Measurements from ENCODE around the gene ARHGAP18. TPM values are rescaled to one million over a fixed set of nuclear protein-coding genes. Genes with fewer than 3 reads are reported as not detected.

ARHGAP18 gene
- total and polyA plus RNA-seq, 2 of the 13 experiments (the other 11 are each of a cell fraction or from before 2014, with no cell fraction given) = 58.2 to 115 TPM

- TF ChIP-seq ARNTL (CRISPR knock-in tag; IDR thresholded peaks at IDR 0.05) (no peak), XRCC5 (optimal IDR thresholded peaks at IDR 0.05; ENCODE audit: low read length) (no peak), RORA (CRISPR knock-in tag; IDR thresholded peaks at IDR 0.05) (no peak), KLF13 (CRISPR knock-in tag; IDR thresholded peaks at IDR 0.05) (no peak), ZBTB7A (CRISPR knock-in tag; IDR thresholded peaks at IDR 0.05) (no peak), GFI1 (CRISPR knock-in tag; IDR thresholded peaks at IDR 0.05; ENCODE audit: borderline replicate concordance) (no peak), CEBPB (IDR thresholded peaks at IDR 0.05; ENCODE audit: borderline replicate concordance, low read depth, low read length) (peak; percentile 64), TGIF2 (CRISPR knock-in tag; IDR thresholded peaks at IDR 0.05) (no peak), AGO2 (optimal IDR thresholded peaks at IDR 0.05; ENCODE audit: low read depth, low read length) (peak; percentile 26), SRSF1 (optimal IDR thresholded peaks at IDR 0.05; ENCODE audit: low read depth, low read length) (no peak), ZBED4 (CRISPR knock-in tag; IDR thresholded peaks at IDR 0.05; ENCODE audit: borderline replicate concordance) (no peak)
- TF ChIP-seq, protein P1, sequence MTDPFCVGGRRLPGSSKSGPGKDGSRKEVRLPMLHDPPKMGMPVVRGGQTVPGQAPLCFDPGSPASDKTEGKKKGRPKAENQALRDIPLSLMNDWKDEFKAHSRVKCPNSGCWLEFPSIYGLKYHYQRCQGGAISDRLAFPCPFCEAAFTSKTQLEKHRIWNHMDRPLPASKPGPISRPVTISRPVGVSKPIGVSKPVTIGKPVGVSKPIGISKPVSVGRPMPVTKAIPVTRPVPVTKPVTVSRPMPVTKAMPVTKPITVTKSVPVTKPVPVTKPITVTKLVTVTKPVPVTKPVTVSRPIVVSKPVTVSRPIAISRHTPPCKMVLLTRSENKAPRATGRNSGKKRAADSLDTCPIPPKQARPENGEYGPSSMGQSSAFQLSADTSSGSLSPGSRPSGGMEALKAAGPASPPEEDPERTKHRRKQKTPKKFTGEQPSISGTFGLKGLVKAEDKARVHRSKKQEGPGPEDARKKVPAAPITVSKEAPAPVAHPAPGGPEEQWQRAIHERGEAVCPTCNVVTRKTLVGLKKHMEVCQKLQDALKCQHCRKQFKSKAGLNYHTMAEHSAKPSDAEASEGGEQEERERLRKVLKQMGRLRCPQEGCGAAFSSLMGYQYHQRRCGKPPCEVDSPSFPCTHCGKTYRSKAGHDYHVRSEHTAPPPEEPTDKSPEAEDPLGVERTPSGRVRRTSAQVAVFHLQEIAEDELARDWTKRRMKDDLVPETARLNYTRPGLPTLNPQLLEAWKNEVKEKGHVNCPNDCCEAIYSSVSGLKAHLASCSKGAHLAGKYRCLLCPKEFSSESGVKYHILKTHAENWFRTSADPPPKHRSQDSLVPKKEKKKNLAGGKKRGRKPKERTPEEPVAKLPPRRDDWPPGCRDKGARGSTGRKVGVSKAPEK (CRISPR knock-in tag; IDR thresholded peaks at IDR 0.05; ENCODE audit: borderline replicate concordance) = no peak
Measured at GRCh38 chr6:129576456-129576855, 133.5 kb downstream of the ARHGAP18 start (continued).
